HG02798 (cell line): ENCODE measurements around the gene ARL8B.
A peak's percentile ranks its signal among the peaks of the same experiment; 100 is the strongest.

Source experiments
- ATAC-seq: cut with Tn5 transposase; IDR thresholded peaks from one replicate; pipeline ENCODE4 v1.9.1; 2021; ENCODE audit warnings: mild to moderate bottlenecking; ENCODE audit not compliant: unreplicated experiment, poor library complexity

Gene ARL8B

DNA sequence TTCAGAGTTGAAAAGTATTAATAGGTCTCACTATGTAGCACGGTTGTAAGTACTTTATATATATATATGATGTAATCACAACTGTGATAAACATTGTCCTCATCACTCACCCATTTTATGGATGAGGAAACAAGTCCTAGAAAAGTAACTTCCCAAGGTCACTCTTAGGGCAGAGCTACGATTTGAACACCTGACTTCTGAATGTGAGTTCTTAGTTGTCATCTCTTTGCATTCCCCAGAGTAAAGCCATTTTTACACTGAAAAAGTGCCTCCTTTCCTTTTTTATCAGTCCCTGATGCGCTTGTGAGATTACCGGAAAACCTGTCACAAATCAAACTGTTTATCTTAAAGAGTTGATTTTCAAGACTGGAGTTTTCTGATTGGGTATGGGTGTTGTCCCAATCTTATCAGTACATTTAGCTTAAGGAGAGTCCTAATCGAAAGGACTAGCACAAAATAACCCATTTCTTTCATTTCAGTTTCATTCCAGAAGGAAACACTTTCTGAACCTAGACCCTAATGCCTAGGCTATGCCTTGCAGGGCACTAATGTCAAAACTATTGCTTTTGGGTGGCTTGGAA is 63.1 kb downstream of the ARL8B start:
- no peak for ATAC-seq

DNA sequence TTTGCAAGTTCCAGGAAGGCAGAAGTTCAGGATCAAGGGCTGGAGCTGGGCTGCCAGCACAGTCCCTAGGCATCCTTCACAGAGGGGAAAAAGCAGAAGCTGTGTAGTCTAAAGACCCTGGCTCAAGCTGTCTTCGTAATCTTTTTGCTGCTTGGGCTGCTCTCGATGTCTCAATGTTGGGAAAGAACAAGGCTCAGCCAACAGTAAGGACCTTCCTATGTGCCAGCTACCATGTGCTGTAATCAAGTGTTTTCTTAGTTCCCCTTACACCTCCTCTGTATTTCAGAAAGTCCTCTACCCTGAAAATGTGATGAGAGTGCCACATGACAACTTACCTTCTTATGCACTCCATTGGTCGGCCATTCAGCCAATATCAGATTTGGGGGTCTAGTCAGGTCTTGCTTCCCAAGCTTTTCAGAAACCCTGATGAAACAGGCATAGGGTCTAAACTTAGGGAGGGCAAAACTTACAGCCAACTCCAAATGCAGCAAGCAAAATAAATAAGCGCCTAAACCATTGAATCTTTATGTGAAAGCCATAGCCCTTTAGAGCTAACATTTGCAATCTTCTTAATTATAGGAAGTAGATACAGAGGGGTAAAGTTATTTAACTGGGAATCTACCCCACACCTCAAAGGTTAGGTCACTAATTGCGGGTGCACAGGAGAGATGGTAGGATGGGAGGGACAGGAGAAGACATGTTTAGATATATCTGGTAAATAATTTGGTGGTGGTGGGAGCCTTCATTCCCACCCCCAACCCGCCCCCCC is 64.2 kb downstream of the ARL8B start:
- peak; percentile 9 for ATAC-seq

DNA sequence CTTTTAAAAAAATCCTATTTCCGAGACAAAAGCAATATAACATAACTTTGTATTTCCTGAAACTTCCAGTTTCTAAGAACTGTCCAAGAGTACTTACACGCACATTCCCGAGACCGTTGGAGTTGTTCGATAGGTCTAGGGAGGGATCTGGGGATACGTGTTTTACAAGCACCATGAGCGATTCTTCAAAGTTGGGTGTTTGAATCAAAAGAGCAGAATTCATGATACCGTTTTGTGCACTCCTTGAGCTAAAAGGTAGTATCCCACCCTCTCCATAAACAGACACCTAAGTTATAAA is 64.7 kb downstream of the ARL8B start:
- ATAC-seq, result no peak

DNA sequence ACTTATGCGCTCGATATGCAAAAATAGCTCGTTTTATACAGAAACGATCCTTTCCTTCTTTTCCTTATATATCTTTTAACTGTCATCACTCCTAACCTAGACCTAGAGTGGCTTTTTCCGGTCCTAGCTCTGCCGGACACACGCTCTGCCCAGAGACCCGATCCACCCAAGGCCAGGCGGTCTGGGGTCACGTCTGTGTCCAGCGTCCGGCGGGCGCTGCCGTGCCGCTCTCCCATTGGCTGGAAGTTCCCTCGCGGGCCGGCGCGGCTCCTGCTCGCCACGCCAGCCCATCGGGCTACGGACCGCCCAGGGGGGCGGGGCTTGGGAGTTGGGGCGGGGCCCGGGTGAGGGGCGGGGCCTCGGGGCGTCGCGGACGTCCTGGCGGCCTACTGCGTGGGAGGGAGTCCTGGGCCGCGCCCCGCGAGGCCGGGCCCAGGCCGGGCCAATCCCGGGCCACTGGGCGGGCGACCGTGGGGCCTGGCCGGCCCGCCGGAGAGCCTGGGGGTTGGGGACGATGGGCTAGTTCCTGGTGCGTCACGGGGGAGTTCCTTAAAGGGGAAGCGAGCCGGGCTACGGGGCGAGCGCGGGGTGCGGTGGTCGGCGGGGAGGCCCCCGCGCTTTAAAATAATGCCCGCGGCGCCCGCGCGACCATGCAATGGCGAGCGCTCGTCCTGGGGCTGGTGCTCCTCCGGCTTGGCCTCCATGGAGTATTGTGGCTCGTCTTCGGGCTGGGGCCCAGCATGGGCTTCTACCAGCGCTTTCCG is 65.2 kb downstream of the ARL8B start, which contains the start of gene EDEM1:
EDEM1 (plus strand) TSS at position 552 of the 764 bp plus-strand sequence; CDS start at position 651, 99 bp downstream.
- peak; percentile 85 for ATAC-seq

DNA sequence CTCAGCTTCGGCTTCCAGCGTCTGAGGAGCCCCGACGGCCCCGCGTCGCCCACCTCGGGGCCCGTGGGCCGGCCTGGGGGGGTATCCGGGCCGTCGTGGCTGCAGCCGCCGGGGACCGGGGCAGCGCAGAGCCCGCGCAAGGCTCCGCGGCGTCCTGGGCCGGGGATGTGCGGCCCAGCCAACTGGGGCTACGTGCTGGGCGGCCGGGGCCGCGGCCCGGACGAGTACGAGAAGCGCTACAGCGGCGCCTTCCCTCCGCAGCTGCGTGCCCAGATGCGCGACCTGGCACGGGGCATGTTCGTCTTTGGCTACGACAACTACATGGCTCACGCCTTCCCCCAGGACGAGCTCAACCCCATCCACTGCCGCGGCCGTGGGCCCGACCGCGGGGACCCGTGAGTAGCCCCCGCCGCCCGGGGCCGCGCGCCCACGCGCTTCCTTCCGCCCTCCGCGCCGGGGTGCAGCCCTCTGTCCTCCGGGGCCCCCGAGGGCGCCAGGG is 65.9 kb downstream of the ARL8B start:
- ATAC-seq, result peak; percentile 17

DNA sequence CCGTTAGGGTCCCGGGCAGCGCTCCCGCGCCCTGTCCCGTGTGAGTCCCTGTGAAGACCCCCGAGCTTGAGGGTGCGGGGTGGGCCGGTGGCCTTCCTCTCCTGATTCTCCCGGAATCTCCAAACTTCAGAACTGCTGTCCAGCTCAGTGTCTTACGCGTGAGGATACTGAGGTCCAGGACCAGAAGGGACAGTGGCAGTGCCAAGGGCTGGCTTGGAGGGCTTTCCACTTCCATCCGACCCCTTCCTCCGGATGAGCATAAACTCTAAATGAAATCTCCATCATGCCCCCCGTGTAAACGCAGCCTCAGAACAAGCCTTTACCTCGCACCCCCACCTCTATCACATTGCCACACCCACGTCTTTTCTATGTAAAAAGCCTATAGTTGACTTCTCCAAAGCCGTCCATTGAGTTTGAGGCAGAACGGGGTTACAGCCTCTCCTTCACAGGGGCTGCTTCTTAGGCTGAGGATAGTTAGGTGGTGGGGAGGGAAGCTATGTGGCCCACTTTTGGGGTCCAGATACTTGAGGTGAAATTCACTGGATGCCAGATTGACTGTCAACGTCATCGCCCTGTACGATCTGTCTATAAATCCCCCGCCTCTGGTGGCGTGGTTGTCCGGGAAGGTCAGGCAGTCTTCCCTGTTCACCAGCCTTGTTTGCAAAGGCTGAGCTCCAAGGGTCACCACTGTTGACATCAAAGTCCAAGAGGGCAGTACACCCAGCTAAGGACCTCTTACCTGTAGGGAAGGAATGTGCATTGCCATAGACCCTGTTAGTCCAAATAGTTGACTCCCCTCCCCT is 66.5 kb downstream of the ARL8B start:
- ATAC-seq, result no peak

DNA sequence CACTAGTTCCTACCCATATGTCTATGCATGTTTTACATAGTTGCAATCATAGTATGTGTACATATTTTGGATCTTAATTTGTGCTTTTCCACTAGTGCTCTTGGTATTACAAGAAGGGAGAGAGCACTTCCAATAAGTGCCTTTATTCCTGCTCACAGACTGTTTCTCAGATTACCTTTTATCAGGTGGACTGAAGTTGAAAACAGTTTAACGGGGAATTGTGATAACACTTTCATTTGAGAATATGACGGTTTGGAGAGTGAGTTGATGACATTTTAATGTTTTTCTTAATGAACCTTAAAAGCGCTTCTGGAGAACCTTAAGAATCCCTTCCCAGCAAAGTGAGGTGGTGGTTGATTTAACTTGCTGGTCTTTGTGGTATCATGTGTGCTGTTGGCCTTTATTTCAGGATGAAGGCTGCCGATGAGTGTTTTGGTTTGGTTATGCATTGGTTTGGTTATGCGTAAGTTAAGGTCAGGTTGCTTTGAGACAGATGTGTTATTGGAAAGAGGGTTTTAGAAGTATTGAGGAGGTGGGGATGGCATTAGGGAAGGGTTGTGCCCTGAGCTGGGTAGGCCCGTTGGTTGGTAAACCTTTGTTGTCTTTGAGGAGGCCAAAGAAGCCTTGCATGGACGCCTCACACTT is 68.2 kb downstream of the ARL8B start:
- no peak for ATAC-seq

DNA sequence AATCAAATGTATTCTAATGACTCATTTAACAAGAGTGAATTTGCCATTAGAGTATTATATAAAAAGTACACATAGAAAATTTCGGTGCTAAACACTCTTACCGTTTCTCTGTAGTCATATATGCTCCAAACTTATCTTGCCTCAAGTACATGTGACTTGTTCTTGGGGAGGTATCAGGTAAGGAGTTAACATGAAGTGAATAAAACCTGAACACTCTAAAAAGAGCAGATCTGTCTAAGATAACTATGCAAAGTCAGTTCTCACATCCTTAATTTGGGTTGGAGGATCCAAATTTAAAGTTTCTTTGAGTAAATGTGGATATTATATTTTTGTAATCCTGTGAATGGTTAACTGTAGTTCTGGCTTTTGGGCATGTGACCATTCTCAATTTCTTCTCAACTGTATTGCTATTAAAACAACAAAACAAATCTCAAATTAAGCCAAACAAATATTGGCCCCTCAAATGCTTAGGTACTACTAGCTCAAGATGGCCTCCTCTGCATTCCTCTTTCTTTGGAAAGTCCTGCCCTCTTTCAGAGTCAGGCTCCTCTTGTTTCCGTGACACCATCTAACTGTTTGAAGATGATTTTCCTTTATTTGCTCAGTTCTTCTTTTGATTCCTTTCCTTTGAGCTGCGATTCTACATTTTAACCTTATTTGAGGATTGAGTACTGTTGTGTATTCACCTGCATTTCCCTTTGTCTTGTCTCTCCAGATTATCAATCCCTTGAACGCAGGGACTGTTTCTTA is 69.6 kb downstream of the ARL8B start:
- ATAC-seq, result no peak

DNA sequence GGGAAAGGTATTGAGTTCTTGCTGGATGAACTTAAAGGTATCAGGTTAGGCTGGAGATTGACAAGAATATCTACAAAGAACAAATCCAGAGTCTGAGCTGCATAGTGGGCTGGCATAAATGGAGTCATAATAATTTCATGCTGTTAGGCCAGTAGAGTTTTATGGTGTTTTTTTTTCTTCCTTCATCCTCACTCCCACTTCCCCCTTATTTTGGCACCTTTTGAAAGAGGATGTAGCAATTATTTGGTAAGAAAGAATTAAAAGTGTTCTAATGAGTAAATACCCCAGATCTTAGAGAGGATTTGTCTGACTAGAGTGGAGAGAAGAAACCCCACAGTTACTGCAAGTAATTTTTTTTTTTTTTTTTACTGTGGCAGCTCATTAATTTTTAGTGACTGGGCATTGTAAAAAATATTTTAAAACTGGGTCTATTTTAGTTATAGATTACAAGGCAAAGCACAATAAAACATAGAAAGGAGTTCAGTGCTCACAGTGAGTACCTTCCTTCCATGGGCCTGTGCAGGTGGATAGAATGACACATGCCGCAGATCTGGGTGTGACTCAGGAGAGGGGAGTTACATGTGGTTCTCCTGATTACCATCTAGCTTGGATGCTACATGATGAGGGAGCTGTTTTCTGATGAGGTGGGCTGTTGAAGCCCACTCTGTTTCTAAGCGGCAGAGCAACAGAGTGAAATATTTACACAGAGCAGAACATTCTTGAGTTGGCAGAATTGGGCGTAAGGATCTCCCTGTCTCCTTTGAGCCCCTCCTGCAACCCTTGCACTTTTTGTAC is 70.7 kb downstream of the ARL8B start:
- no peak for ATAC-seq

DNA sequence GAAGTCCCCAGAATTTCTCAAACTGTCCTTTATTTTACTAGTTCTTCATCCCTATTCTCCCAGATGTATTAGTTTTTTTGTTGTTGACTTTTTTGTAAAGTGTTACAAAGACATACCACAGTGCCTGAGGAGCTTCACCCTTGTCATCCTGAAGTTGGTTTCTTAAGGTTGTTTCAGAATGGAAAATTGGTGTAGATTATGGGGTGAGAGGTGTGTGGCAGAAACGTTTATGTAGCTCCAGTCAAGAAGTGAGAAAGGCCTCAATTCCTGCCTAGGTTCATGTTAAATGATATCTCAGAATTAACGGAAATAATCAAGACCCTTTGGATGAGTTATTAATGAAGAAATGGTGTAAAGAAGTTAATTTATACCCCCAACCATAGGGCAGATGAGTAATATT is 72.2 kb downstream of the ARL8B start:
- no peak for ATAC-seq

DNA sequence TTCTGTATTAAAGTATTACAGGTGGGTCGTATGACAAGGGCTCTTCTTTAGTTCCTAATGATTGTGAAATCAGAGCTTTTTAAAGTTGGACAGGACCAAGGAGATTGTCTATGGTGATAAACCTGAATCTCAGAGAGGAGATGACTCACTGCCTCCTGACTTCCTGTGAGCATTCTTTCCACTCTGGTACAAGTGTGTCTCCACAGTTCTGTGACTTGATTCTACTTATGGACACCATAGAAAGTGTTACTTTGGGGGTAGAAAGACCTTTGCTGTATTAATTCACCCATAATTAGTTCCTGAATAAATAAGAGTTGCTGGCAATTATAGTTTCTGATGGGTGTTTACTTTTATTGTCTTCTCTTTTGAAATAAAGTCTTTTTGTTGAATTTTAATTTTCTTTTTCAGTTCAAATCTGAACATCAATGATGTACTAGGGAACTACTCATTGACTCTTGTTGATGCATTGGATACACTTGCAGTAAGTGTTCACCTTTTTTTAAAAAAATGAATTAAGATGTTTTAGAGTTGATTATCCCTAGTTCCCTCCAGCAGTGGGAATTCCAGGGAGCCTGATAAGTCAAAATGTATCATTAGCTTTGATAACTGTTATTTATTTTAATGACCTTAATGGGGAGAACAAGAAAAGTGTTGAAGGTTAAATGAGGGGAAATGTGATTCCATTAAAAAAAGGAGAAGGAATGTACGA is 72.9 kb downstream of the ARL8B start:
- peak; percentile 25 for ATAC-seq

DNA sequence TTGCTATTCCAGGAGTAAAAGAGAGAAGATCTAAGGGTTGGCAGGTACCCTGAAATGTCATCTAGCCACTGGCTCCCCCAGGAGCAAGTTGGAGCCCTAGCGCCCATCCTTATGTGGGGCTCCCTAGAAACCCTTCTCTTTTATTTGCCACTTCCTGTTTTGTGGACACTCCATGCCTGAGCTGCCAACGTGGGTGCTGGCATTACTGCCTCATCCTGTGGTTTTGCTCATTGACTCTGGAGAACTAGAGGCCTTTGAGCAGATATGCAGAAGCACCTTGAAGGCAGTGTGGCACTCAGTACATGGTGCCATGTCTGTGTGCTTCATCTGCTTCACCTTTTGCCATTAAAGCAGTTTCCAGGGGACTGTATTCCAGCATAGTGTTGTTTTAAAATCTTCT is 73.5 kb downstream of the ARL8B start:
- no peak for ATAC-seq

DNA sequence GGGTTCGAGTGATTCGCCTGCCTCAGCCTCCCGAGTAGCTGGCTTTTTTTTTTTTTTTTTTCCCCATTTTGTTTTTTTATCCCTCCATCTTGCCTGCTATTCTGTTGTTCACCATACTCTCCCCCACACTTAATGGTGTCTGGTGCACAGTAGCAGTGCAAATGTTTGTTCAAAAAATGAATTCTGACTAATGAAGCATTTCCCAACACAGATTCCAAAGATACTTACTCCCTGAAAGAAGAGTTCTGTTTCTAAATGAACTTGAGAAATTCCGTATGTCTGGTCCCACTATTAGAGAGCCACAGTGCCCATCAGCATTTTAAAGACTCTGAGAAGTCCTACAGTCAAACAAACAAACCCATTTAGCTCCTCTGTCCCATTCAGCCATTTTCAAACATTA is 74.9 kb downstream of the ARL8B start:
- ATAC-seq, result no peak

DNA sequence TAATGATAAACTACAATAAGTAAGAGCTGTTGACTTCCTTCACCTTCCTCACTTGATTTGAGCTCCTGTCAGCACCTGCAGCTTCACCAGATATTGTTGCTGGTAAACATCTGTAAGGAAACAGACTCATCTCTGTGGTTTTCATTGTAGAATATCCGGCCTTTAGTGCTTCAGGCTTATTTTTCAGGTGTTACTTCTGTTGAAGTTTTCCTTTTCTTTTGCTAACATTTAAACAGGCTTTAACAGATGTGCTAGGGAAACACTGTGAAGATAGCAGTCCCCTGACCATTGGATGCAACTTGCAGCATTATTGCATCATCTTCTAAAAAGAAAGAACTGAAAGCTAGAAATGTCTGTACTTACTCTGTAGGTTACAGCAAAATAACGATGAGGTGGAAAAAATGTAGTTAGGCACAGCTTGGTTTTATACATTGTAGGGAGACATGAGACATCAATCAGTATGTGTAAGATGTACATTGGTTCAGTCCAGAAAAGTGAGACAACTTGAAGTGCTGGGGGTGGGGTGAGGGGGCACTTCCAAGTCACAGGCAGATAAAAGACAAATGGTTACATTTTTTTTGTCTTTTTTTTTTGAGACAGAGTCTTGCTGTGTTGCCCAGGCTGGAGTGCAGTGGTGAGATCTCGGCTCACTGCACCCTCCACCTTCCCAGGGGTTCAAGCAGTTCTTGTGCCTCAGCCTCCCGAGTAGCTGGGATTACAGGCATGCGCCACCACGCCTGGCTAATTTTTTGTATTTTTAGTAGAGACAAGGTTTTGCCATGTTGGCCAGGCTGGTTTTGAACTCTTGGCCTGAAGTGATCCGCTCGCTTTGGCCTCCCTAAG is 75.6 kb downstream of the ARL8B start:
- ATAC-seq, result peak; percentile 78

DNA sequence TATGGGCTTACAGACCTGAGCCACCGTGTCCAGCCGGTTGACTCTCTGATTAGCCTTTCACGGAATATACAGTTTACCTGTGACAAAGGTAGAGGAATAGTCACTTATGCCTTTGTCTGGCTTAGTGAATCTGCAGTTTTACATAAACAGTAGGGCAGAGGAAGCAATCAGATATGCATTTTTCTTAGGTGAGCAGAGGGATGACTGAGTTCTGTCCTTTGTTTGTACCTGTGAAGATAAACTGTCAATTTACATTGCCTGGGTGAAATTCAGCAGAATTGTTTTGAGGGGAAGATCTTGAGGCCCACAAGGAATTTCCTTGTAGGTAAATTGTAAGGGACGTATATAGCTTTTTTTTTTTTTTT is 76.2 kb downstream of the ARL8B start:
- ATAC-seq, result no peak

DNA sequence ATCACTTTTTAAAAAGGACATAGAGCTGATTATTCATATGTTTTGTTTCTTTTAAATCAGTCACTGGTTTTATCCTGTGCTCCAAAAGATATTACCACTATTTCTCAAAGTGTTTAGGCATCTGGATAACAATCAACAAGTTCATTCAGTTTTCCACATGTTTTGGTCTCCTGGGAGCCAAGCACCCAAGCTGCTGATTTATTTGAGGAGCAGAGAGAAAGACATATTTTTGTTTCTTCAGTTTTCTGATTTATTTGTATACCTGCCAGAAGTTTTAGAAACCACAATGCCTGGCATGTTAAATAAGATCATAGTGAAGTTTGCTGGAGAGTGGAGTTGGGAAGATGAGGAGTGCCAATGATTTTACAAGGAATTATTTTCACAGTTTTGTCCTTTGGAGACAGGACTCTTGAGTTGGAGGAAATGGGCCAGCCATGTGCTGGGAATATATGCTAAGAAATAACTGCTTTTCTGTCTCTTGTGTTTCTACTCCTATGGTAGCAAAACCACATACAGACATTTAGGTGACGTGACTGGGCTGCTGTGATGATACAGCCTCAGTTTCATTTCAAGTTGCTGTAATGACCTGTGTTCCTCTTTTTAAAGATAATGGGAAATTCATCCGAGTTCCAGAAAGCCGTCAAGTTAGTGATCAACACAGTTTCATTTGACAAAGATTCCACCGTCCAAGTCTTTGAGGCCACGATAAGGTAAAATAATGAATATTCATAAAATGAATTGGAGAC is 77.1 kb downstream of the ARL8B start:
- ATAC-seq, result peak; percentile 39
